CD4-positive, alpha-beta T cell treated with Interleukin-10 for 1 hour (primary cell): ENCODE results near the gene JSRP1.

Source experiments
- DNase-seq: peaks from one replicate; pipeline ENCODE4 v3.0.0-alpha.2; 2020

JSRP1 gene, protein sequence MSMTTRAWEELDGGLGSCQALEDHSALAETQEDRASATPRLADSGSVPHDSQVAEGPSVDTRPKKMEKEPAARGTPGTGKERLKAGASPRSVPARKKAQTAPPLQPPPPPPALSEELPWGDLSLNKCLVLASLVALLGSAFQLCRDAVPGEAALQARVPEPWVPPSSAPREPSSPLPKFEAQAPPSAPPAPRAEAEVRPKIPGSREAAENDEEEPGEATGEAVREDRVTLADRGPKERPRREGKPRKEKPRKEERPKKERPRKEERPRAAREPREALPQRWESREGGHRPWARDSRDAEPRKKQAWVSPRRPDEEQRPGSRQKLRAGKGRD

DNA sequence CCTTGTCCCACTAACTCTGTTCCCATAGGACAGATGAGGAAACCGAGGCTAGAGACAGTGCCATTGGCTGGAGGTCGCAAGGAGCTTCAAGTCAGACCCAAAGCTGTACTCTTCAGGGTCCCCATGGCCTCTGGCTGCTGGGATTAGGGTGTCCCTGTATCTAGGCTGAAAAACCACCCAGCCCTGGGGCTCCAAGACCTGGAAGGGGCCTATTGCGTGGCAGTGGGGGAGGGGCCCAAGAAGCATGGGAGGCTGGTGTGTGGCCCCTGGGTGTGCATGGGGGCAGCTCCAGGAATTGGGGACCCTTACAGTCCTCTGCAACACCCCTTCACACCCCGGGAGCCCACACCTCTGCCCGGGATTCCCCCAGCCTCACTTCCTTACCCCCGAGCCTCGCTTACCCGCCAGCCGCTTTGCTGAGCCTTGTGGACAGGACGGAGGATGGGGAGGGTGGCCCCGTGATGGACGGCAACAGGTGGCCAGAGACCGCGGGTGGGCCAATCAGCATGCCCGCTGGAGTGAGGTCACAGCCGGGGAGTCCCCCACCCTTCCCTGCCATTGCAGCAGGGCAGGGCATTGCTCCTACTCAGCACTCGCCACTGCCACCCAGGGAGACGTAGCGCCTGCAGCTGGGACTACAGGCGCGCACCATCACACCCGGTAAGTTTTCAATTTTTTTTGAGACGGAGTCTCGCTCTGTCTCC is at the start of gene JSRP1:
TSS of gene JSRP1 (minus strand) at position 436 of the 704 bp plus-strand sequence. CDS start 1,103 bp downstream, outside the sequence.
- no peak for DNase-seq

DNA sequence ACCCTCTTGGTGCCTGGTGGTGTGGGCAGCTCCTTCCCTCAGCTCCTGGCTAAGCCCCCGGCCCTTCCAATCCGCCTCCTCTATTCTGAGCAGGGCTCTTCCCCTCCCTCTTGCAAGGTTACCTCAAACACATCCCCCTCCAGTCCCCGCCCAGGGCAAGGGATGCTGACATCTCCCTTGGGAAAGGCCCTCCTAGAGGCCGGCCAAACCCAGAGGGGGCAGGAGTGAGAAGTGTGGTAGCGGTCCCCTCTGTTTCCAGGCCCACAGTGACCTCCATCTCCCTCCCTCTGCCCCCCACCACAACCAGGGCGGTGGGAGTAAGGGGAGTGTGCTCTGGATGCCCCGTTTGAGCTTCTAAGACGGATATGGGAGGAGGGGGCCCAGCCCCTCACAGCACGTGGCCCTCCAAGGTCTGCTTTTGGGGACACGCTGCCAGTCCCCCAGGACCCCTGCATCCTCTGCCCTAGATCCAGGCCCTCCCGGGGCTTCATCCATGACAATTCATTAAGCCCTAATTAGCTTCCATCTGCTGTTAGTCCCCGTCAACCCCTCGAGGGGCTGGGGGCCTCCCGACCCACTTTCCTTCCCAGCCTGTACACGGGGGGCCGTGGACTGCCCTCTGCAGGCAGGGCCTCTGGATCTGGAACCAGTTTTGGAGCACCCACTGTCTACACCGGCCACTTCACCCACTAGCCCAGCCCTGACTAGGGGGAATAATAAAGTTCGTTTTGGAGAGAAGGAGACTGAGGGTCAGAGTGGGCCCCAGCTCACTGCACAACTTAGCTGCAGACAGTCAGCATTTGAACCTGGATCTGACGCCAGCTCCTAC is 49.4 kb upstream of the JSRP1 start:
- DNase-seq, result no peak

DNA sequence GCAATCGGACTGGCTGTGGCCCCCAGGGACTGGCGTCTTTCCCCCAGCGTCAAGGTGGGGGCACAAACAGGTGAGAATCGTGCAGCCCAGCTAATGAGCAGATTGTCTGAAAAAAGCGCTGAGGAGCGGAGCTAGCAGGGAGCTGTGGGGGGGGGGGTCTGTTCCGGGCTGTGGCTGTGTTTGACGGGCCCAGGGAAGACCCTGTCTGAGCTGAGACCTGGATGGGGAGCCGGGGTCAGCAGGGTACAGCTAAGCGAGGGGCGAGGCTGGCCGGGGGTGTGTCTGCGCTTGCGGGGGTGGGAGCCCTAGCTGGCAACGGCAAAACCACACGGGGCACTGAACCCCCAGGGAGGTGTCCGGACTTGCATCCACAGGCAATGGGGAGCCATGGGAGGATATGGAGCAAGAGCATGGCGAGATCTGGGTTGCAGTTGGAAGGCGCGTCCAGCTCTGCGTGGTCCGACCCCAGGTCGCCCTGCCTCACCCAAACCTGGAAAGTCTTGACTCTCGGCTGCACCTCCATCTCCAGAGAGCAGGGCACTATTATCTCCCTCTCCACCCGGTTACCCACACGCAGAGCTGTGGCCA is 47.1 kb upstream of the JSRP1 start:
- DNase-seq, result no peak

DNA sequence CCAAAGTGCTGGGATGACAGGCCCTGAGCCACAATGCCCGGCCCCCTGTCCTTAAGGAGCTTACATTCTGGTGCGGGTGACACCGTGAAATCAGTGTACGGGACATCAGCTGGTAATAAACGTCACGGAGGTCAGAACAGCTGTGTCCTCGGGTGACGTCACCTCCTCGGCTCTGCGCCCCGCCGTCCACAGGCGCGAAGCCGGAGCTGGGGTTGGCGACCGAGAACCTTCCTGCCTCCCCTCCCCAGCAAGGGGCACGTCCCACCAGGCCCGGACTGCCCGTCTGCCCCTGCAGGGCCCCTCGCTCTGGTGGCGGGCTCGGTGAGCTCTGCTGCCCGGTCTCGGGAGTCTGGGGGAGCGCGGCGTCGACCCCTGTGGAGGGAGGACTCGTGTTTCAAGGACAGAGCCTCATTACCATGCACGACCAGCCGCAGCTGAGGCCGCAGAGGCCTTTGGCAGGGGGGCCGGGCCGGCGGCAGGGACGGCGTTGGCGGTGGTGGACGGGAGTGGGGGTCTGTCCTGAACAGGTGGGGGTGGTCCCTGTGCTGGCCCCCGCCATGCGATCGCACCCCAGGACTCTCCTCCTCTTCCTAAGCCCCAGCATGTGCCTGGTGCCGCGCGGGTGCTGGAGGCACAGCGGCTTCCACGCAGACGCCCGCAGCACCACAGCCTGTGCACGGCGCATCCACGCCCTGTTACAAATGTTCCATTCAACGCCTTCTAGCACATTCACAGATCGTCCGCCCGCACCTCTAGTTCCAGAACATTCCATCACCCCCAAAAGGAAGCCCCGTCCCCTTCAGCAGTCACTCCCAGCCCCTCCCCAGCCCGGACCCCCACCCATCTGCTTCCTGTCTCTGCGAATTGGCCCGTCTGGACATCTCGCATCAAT is 46.3 kb upstream of the JSRP1 start:
- no peak for DNase-seq

DNA sequence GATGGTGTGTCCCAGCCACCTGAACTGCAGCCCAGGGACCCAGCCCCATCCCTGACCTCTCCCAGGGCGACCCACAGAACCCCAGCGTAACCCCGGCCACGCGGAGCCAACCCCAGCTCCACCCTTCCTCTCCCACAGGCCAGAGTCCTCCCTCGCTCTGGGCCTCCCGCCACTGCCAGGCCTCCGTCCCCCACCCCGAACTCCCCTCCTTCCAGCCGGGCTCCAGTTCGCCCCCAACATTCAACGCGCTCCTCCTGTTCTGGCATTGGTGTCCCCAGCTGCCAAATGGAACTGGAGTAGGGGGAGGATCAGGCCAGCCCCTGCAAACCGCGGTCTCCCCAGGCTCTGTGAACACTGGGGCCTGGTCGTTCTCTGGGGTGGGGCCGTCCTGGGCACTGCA is 44.3 kb upstream of the JSRP1 start:
- DNase-seq, result no peak

DNA sequence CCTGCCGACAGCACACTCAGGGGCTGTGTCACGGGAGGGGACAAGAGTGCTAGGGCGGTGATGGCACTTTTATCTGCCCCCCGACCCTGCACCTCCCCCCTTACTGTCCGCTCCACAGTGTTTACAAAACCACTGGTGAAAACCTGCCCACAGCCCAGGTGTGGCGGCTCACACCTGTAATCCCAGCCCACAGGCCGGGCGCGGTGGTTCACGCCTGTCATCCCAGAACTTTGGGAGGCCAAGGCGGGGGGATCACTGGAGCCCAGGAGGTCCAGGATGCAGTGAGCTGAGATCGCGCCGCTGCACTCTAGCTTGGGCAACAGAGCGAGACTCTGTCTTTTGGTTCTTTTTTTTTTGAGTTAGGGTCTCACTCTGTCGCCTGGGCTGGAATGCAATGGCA is 39.9 kb upstream of the JSRP1 start:
- no peak for DNase-seq

DNA sequence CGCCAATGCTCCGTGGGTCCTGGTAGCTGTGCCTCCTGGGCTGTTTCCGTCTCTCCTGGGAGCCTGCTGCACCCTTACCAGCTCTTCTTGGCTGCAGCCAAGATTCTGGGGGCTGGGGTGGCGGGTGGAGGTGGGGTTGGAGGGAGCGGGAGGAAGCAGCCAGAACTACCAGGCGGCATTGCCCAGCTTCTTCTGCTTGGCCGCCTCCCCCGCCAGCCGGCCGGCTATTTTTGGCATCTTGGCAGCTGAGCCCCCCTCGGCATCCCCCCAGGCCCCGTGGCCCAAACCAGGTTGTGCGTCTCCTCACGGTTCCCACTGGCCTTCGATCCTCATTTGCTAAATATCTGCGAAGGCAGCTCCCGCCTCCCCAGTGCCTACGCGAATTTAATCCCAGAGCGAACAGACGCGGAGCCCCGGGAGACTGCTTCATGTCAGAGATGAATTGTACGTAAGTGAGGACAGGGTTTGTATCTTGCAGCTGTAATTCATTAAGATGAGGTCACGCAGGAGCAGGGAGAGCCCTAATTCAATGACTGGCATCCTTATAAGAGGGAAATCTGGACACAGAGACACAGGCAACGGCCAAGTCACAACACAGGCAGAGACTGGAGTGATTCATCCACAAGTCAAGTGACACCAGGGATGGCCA is 38.6 kb upstream of the JSRP1 start:
- no peak for DNase-seq

DNA sequence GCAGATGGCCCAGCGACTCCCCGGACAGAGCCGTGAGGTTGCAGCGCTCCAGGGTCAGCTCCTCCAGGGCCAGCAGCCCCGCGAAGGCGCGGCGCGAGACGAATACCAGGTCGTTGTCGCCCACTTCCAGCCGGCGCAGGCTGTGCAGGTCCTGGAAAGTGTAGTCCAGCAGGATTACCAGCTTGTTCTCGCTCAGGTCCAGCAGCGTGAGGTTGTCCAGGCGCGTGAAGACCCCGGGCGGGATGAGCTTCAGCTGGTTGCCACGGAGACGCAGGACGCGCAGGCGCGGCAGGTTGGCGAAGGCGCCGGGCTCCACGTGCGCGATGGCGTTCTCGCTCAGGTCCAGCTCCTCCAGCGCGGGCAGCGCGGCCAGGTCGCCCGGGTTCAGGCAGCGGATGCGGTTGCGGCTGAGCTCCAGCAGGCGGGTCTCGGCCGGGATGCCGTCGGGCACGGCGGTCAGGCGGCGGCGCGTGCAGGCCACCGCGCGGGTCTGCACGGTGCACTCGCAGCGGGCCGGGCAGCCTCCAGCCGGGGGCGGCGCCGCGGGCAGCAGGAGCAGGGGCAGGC is 35.1 kb upstream of the JSRP1 start:
- no peak for DNase-seq

DNA sequence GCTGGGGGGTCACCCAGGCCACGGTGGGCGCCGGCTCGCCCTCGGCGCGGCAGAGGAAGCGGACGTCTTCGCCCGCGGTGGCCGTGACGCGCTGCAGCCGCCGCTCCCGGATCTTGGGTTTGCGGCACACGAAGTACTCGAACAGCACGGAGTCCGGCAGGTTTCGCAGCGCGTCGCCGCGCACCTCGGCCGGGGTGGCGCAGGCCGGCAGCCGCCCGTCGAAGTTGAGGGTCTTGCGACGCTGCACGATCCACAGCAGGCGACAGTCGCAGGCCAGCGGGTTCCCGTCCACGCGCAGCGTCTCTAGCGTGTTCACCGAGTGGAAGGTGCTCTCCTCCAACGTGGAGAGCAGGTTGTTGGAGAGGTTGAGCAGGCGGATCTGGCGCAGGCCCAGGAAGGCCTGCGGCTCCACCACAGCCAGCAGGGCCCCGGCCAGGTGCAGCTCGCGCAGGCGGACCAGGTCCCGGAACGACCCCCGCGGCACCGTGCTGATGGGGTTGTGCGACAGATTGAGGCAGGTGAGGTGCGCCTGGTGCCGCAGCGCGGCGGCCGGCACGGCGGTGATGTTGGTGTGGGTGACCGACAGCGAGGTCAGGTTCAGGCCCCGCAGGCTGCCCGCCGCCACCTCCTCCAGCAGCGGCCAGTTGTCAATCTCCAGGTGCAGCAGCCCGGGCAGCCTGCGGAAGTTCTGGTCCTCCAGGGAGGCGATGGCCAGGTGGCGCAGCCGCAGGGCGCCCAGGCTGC is 34.4 kb upstream of the JSRP1 start:
- no peak for DNase-seq

DNA sequence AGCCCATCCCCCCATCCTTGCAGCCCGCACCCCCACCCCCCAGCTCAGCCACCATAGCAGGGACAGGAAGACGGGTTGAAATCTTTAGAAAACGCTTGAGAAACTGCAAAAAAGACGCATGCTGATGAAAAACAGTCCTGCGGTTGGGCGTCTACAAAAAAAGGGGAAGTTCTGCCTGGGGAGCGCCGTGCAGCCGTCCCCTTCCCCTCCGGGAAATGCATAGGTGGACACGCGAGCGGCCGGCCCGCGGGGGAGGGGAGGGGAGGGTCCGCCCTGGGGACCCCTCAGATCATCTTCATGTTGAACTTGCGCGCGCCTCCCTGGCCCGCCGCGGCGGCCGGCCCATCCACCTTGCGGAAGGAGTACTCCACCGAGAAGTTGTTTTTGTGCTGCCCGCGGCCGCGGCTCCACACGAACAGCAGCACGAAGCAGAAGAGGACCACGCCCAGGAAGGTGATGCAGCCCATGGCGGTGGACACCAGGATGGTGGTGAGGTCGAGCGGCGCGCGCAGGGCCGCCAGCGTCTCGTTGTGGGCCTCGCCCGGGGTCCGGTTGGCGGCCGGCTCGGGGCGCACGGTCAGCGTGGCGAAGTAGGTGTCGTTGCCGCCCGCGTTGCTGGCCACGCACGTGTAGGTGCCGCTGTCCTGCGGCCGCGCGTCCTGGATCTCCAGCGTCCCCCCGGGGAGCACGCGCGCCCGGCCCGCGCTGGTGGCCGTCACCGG is 33.7 kb upstream of the JSRP1 start:
- DNase-seq, result peak; percentile 61

DNA sequence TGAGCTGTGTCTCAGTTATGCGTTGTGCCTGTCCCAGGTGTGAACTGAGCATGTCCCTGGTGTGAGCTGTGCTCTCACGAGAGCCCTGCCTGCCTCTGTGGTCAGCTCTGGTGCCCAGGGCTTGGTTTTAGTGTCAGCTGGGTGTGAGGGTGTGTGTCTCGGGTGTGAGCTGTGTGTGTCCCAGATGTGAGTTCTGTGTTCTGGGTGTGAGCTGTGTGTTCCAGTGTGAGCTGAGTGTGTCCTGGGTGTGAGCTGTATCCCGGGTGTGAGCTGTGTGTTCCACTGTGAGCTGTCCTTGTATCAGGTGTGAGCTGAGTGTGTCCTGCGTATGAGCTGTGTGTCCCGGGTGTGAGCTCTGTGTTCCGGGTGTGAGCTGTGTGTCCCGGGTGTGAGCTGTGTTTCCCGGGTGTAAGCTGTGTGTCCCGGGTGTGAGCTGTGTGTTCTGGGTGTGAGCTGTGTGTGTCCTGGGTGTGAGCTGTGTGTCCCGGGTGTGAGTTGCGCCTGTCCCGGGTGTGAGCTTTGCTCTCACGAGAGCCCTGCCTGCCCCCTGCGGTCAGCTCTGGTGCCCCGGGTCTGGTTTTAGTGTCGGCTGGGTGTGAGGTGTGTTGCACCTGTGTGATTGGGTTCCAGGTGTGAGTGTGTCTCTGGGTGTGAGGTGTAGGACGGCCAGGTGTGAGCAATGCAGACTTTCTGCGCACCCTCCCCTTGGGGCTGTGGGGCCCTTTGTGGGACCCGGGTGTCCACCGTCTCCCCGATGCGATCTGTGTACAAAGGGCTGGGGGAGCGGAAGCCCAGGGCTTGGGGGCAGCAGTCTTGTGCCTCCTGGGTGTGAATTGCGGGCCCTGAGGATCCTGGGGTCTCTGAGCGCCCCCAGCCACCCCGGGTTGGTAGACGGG is 32.8 kb upstream of the JSRP1 start:
- DNase-seq, result no peak

DNA sequence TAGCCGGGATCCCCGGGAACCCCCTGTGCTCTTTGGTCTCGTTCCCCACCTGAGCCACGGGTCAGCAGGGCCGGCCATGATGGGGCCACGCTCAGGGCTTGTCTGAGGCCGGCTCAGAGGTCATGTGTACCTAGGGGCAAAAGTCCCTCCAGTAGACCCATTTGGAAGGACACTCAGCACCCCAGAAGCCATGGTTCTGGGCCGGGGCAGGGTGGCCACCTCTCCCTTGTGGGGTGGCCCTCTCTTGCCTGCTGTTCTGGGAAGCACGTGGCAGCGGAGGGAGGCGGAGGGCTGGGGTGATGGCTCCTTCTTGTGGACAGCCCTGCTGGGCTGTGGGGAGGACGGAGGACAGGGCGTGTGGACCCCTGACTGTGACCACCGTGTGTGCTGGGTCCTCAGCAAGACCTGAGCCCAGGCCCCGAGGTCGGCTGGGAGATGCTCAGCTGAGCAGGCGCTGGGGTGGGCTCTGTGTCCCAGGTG is 32.2 kb upstream of the JSRP1 start:
- DNase-seq, result no peak

DNA sequence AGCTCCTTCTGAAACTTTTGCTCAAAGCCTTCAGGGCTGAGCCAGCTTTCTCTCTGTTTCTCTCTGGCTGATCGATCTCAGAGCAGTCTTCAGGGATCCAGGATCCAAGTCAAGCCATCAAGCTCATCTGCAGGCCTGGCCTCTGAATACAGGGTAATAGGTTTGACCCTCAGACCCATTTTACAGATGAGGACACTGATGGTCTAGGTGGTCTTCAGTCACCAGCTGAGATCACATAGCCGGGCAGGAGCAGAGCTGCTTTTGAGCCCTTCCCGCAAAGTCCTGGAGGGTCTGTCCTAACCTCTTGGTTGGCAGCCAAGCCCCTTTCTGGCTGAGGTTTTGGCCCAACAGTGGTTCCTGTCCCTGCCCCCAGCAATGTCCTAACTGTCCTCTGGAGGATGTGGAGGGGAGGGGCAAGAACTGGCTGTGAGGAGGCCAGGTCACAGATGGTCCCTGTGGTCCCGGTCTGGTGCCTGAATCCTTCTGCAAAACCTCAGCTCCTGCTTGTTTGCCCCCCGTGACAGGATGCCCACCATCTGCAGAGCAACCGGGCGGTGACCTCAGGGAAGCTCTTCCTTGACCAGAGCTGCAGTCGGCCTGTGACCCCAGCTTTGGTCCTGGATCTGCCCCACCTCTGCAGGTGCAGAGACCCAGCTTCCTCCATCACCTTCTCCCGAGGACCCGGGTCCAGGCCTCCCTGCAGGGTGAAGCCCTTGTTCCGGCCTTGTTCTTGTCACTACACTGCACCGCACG is 31.5 kb upstream of the JSRP1 start:
- no peak for DNase-seq

DNA sequence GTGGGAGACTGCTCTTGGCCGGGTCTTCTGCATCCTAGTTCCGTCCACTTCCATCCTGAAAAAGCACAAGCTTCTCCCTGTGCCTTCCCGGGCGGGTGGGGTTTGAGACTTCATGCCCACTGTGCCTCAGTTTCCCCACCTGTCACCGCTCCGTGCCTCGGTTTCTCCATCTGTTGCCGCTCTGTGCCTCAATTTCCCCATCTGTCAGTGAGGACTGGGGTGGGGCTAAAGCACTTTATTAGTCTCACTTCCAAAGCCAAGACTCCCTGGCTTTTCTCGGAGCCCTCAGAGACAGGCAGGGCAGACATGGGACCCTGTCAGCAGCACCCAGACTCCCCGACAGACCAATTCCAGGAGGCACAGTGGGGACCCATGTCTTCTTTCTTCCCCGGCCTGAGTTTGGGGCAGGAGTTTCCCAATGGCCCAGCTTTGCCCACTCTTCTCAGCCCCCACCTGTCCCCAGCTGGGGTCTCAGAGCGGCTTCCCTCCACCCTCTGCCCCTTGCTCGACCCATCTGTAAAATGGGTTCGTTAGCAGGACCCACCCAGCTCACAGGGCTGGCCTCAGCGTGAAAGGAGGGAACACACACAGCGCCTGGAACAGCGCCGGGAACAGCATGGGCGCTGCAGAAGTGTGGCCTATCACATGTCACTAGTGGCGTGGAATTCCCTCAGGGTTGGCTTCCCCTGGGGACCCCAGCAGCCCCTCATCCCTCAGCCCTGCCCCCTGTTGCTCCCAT is 30.4 kb upstream of the JSRP1 start:
- no peak for DNase-seq

DNA sequence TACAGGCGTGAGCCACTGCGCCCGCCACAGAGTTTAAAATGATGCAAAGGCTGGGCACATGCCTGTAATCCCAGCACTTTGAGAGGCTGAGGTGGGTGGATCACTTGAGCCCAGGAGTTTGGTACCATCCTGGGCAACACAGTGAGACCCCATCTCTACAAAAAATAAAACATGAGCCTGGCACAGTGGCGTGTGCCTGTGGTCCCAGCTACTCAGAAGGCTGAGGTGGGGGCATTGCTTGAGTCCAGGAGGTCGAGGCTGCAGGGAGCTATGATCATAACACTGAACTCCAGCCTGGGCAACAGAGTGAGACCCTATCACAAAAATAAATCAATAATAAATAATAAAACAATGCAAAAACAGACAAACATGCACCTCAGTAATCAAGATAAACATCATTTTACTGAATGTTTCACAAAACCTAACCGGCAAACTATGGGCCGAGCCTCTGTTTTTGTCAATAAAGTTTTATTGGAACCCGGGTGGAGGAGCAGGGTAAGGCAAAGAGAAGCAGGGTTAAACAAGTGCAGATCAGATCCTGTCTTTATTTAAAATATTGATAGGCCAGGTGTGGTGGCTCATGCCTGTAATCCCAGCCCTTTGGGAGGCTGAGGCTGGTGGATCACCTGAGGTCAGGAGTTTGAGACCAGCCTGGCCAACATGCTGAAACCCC is 27.8 kb upstream of the JSRP1 start:
- no peak for DNase-seq

DNA sequence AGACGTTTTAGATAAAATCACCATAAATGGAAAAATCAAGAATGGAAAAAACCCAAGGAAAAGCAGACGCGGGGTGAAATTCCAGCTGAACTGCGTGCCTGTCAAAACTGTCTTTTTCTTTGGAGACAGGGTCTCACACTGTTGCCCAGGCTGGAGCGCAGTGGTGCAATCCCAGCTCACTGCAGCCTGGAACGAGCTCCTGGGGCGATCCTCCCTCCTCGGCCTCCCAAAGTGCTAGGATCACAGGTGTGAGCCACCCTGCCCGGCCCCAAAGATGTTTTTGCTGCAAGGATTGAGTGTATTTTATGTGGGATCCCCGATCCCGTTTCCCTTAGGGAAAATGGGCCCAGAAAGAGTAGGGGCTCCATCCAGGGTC is 26.6 kb upstream of the JSRP1 start:
- no peak for DNase-seq
